GM10248 (cell line): Measurements from ENCODE around the gene ROBO1.

Experiments
- CTCF ChIA-PET: fragments of 300-600 bp; sonication (Branson Sonifier 250); formaldehyde crosslinking; extraction: SDS; loops from one replicate; lab custom pipeline; 2021; ENCODE audit warnings: antibody characterized with exemption; lab: Yijun Ruan, JAX
- POLR2A ChIA-PET: fragments of 350-650 bp; sonication (Branson Sonifier 250); formaldehyde crosslinking; extraction: SDS; loops from one replicate; lab custom pipeline; 2020; ENCODE audit warnings: antibody characterized with exemption; lab: Yijun Ruan, JAX
- DNase-seq: peaks from one replicate; pipeline ENCODE4 v3.0.0; 2012; ENCODE audit errors: extremely low spot score
- CTCF ChIP-seq: IDR thresholded peaks from 2 replicates; pipeline ENCODE4 v1.5.1; 2012; ENCODE audit warnings: mild to moderate bottlenecking, low read depth; ENCODE audit errors: extremely low read depth, missing control alignments, control extremely low read depth

The ROBO1 gene

GRCh38 chr3:79424811-79425210, 343.0 kb downstream of the ROBO1 start:
- DNase-seq, result no peak
- CTCF ChIA-PET, result interaction anchor here (1.4 to 1.7 kb wide), 2 partner anchors 12 to 15 kb away, joined by 3 to 6 read pairs; no protein-coding TSS in a partner anchor
- POLR2A ChIA-PET, result no interaction called here
- no peak for TF ChIP-seq CTCF

- no peak for DNase-seq
- ChIA-PET CTCF (interaction anchor here (1.4 kb wide), 1 partner anchor 14 kb away, joined by 3 read pairs; no protein-coding TSS in a partner anchor), POLR2A (interaction anchor here (0.5 kb wide), 1 partner anchor 27 kb away, joined by 3 read pairs; no protein-coding TSS in a partner anchor)
- TF ChIP-seq CTCF, result no peak
Observed at GRCh38 chr3:79423417-79423816, 344.4 kb downstream of the ROBO1 start.

GRCh38 chr3:79421273-79421672, 346.5 kb downstream of the ROBO1 start:
- ChIA-PET CTCF (interaction anchor here (1.0 to 1.1 kb wide), 2 partner anchors 9 to 24 kb away, joined by 3 read pairs; no protein-coding TSS in a partner anchor), POLR2A (no interaction called here)
- no peak for TF ChIP-seq CTCF
- DNase-seq, result no peak

GRCh38 chr3:79418855-79419621, 348.8 kb downstream of the ROBO1 start:
- CTCF ChIA-PET, result no interaction called here
- DNase-seq, result no peak
- TF ChIP-seq CTCF, result no peak
- POLR2A ChIA-PET, result no interaction called here

- no peak for DNase-seq
- ChIA-PET CTCF (no interaction called here), POLR2A (no interaction called here)
- no peak for TF ChIP-seq CTCF
Observed at GRCh38 chr3:79415356-79415755, 352.4 kb downstream of the ROBO1 start.

- no peak for DNase-seq
- ChIA-PET CTCF (interaction anchor here (2.1 kb wide), 1 partner anchor 22 kb away, joined by 6 read pairs; no protein-coding TSS in a partner anchor), POLR2A (no interaction called here)
- TF ChIP-seq CTCF, result no peak
Observed at GRCh38 chr3:79414806-79415205, 353.0 kb downstream of the ROBO1 start.
